BJ (cell line): ENCODE results near the gene FN1. TPM values are rescaled to one million over a fixed set of nuclear protein-coding genes. Genes with fewer than 3 reads are reported as not detected.

ENCODE experiments used
- CTCF ChIA-PET: fragments of 350-600 bp; formaldehyde crosslinking; extraction: SDS; loops from one replicate; lab custom pipeline; 2021; ENCODE audit warnings: antibody characterized with exemption, inconsistent platforms; lab: Yijun Ruan, JAX
- POLR2A ChIA-PET: fragments of 300-600 bp; sonication (Branson Sonifier 250); formaldehyde crosslinking; extraction: SDS; loops from one replicate; lab custom pipeline; 2021; ENCODE audit warnings: antibody characterized with exemption; lab: Charles Lee
- DNase-seq: peaks from one replicate; pipeline ENCODE4 v3.0.0-alpha.2; 2011; ENCODE audit warnings: low read depth
- H3K27me3 ChIP-seq: 2 replicates; pipeline ENCODE4 v1.6.0; 2011; ENCODE audit warnings: low read length; ENCODE audit not compliant: control insufficient read depth, insufficient read depth
- H3K36me3 ChIP-seq: 2 replicates; pipeline ENCODE4 v1.5.1; 2011; ENCODE audit warnings: low read length; ENCODE audit not compliant: control insufficient read depth, insufficient read depth
- H3K4me3 ChIP-seq: 2 replicates; pipeline ENCODE4 v1.5.1; 2011; ENCODE audit warnings: low read depth, mild to moderate bottlenecking, control low read depth, low read length
- CTCF ChIP-seq: IDR thresholded peaks from 2 replicates; pipeline ENCODE4 v1.5.1; 2011; ENCODE audit warnings: low read depth, mild to moderate bottlenecking, control low read depth, inconsistent platforms, low read length, moderate library complexity; ENCODE audit not compliant: insufficient read depth
- polyA plus RNA-seq: library from polyadenylated mRNA; depleted of rRNA; stranded (reverse); fragments of >200 nt; gene quantifications from 2 replicates; pipeline ENCODE4 v1.2.3, GENCODE V29; 2011

The FN1 gene
- polyA plus RNA-seq, 1 experiment, result 5,814 TPM

- no peak for DNase-seq
- TF ChIP-seq CTCF, result no peak
- Histone ChIP-seq H3K4me3 (no peak overlapping the region), H3K36me3 (peaks cover 35% of the 10 kb centered on the region), H3K27me3 (no peaks in the 10 kb centered on the region)
- POLR2A ChIA-PET, result no interaction called here
- CTCF ChIA-PET, result no interaction called here
These were observed 61.9 kb downstream of the FN1 start for GRCh38 chr2:215374002-215374401.

GRCh38 chr2:215372968-215373649 is 62.8 kb downstream of the FN1 start:
- Histone ChIP-seq H3K4me3 (no peak overlapping the region), H3K36me3 (peaks cover 36% of the 10 kb centered on the region), H3K27me3 (no peaks in the 10 kb centered on the region)
- ChIA-PET POLR2A (no interaction called here), CTCF (interaction anchor here (1.3 kb wide), 1 partner anchor 558 kb away, joined by 5 read pairs; no protein-coding TSS in a partner anchor)
- TF ChIP-seq CTCF, result no peak
- no peak for DNase-seq

- Histone ChIP-seq H3K27me3 (no peaks in the 10 kb centered on the region), H3K4me3 (no peak overlapping the region), H3K36me3 (peaks cover 35% of the 10 kb centered on the region)
- POLR2A ChIA-PET, result no interaction called here
- CTCF ChIA-PET, result interaction anchor here (0.8 to 1.3 kb wide), 2 partner anchors 10 to 559 kb away, joined by 4 to 5 read pairs; no protein-coding TSS in a partner anchor
- no peak for TF ChIP-seq CTCF
- no peak for DNase-seq
These were observed 63.7 kb downstream of the FN1 start for GRCh38 chr2:215371915-215372897.

GRCh38 chr2:215370112-215370965 is 65.5 kb downstream of the FN1 start:
- Histone ChIP-seq H3K4me3 (no peak overlapping the region), H3K27me3 (no peaks in the 10 kb centered on the region), H3K36me3 (peaks cover 36% of the 10 kb centered on the region)
- ChIA-PET POLR2A (no interaction called here), CTCF (no interaction called here)
- DNase-seq, result no peak
- no peak for TF ChIP-seq CTCF
